ENCODE data around the gene OTUD3. TPM values are rescaled to one million over a fixed set of nuclear protein-coding genes. Genes with fewer than 3 reads are reported as not detected.
"Not testable (repeated sequence)": the region's sequence is repeated elsewhere in the genome, so short reads cannot be mapped to it uniquely, and the experiment has no call there.

Gene OTUD3
- total RNA-seq, 1 experiment from 2014 or later, result 9.7 TPM

- ChIA-PET POLR2A (ENCODE audit: unreplicated experiment) (no interaction called here), CTCF (no interaction called here)
- no TSS peak for BruUV-seq (replicated peaks)
- Histone ChIP-seq H3K4me1 (replicated peaks; ENCODE audit: insufficient read depth) (no peaks in the 10 kb centered on the region), H4K20me1 (ENCODE audit: insufficient read depth) (no peaks in the 10 kb centered on the region), H3K9me3 (ENCODE audit: insufficient read depth, low read depth) (no peaks in the 10 kb centered on the region), H3K9me2 (ENCODE audit: insufficient read depth) (no peaks in the 10 kb centered on the region), H3K27ac (no peak overlapping the region), H3K36me3 (ENCODE audit: low read depth) (no peaks in the 10 kb centered on the region), H3K79me2 (ENCODE audit: low read depth) (no peaks in the 10 kb centered on the region), H3F3A (ENCODE audit: insufficient read depth, low read depth) (no peaks in the 10 kb centered on the region), H3K4me2 (no peak overlapping the region), H3K4me3 (no peak overlapping the region), H2AFZ (no peak overlapping the region), H3K27me3 (ENCODE audit: insufficient read depth, low read depth) (no peaks in the 10 kb centered on the region)
- no peak for DNase-seq
- TF ChIP-seq, protein P1, sequence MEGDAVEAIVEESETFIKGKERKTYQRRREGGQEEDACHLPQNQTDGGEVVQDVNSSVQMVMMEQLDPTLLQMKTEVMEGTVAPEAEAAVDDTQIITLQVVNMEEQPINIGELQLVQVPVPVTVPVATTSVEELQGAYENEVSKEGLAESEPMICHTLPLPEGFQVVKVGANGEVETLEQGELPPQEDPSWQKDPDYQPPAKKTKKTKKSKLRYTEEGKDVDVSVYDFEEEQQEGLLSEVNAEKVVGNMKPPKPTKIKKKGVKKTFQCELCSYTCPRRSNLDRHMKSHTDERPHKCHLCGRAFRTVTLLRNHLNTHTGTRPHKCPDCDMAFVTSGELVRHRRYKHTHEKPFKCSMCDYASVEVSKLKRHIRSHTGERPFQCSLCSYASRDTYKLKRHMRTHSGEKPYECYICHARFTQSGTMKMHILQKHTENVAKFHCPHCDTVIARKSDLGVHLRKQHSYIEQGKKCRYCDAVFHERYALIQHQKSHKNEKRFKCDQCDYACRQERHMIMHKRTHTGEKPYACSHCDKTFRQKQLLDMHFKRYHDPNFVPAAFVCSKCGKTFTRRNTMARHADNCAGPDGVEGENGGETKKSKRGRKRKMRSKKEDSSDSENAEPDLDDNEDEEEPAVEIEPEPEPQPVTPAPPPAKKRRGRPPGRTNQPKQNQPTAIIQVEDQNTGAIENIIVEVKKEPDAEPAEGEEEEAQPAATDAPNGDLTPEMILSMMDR (conservative IDR thresholded peaks at IDR 0.05), result no peak
- TF ChIP-seq EZH2 (IDR thresholded peaks at IDR 0.05; ENCODE audit: low read depth), result no peak
- intact Hi-C loops (cut with micrococcal nuclease; ENCODE audit: unreplicated experiment), result no loop called here
Observed at GRCh38 chr1:19846338-19846737, 35.9 kb upstream of the OTUD3 start.

GRCh38 chr1:19847334-19847733, 34.9 kb upstream of the OTUD3 start:
- POLR2A ChIA-PET (ENCODE audit: unreplicated experiment); H2AFZ ChIP-seq; H3F3A ChIP-seq (ENCODE audit: insufficient read depth, low read depth); H3K4me1 ChIP-seq (replicated peaks; ENCODE audit: insufficient read depth); H3K4me2 ChIP-seq; H3K9me3 ChIP-seq (ENCODE audit: insufficient read depth, low read depth); intact Hi-C loops (cut with micrococcal nuclease; ENCODE audit: unreplicated experiment); H3K27me3 ChIP-seq (ENCODE audit: insufficient read depth, low read depth); H3K27ac ChIP-seq; H3K4me3 ChIP-seq; DNase-seq; H3K36me3 ChIP-seq (ENCODE audit: low read depth); BruUV-seq (replicated peaks); CTCF ChIA-PET; H3K9me2 ChIP-seq (ENCODE audit: insufficient read depth); H3K79me2 ChIP-seq (ENCODE audit: low read depth); H4K20me1 ChIP-seq (ENCODE audit: insufficient read depth): not testable (repeated sequence)

GRCh38 chr1:19849307-19849706, 32.9 kb upstream of the OTUD3 start:
- H3K36me3 ChIP-seq (ENCODE audit: low read depth); H3F3A ChIP-seq (ENCODE audit: insufficient read depth, low read depth); H3K27ac ChIP-seq; H3K27me3 ChIP-seq (ENCODE audit: insufficient read depth, low read depth); POLR2A ChIA-PET (ENCODE audit: unreplicated experiment); H3K79me2 ChIP-seq (ENCODE audit: low read depth); CTCF ChIA-PET; H3K4me1 ChIP-seq (replicated peaks; ENCODE audit: insufficient read depth); H3K9me2 ChIP-seq (ENCODE audit: insufficient read depth); H2AFZ ChIP-seq; intact Hi-C loops (cut with micrococcal nuclease; ENCODE audit: unreplicated experiment); H3K4me3 ChIP-seq; H3K4me2 ChIP-seq; BruUV-seq (replicated peaks); H4K20me1 ChIP-seq (ENCODE audit: insufficient read depth); DNase-seq; H3K9me3 ChIP-seq (ENCODE audit: insufficient read depth, low read depth): not testable (repeated sequence)

- intact Hi-C loops (cut with micrococcal nuclease; ENCODE audit: unreplicated experiment), result no loop called here
- H3K36me3 ChIP-seq (ENCODE audit: low read depth), result no peaks in the 10 kb centered on the region
- DNase-seq, result no peak
- no peaks in the 10 kb centered on the region for H3F3A ChIP-seq (ENCODE audit: insufficient read depth, low read depth)
- TF ChIP-seq, protein P1 (conservative IDR thresholded peaks at IDR 0.05), result no peak
- no peak for TF ChIP-seq EZH2 (IDR thresholded peaks at IDR 0.05; ENCODE audit: low read depth)
- H3K79me2 ChIP-seq (ENCODE audit: low read depth), result no peaks in the 10 kb centered on the region
- no peak overlapping the region for H2AFZ ChIP-seq
- no peaks in the 10 kb centered on the region for H3K4me1 ChIP-seq (replicated peaks; ENCODE audit: insufficient read depth)
- POLR2A ChIA-PET (ENCODE audit: unreplicated experiment), result no interaction called here
- no peak overlapping the region for H3K4me3 ChIP-seq
- H3K27ac ChIP-seq, result no peak overlapping the region
- no TSS peak for BruUV-seq (replicated peaks)
- CTCF ChIA-PET, result no interaction called here
- no peaks in the 10 kb centered on the region for H3K27me3 ChIP-seq (ENCODE audit: insufficient read depth, low read depth)
- no peaks in the 10 kb centered on the region for H3K9me2 ChIP-seq (ENCODE audit: insufficient read depth)
- H4K20me1 ChIP-seq (ENCODE audit: insufficient read depth), result no peaks in the 10 kb centered on the region
- no peaks in the 10 kb centered on the region for H3K9me3 ChIP-seq (ENCODE audit: insufficient read depth, low read depth)
- H3K4me2 ChIP-seq, result no peak overlapping the region
Observed at GRCh38 chr1:19850214-19850613, 32.0 kb upstream of the OTUD3 start.

Data from PC-9 (cell line).